Endothelial cell of umbilical vein (primary cell): ENCODE data around the gene PHLDB2. TPM values are rescaled to one million over a fixed set of nuclear protein-coding genes. Genes with fewer than 3 reads are reported as not detected.

Source experiments
- BruUV-seq: library from RNA; stranded (reverse); fragments of 400-500 nt; replicated peaks from 2 replicates; lab custom pipeline; 2021; lab: Mats Ljungman, UMichigan
- CTCF ChIA-PET: fragments of 300-600, 350-600 bp; sonication (Branson Sonifier 250); formaldehyde crosslinking; loops from one replicate; lab custom pipeline; 2021; ENCODE audit warnings: antibody characterized with exemption, inconsistent platforms; lab: Charles Lee
- POLR2A ChIA-PET: fragments of 300-600, 350-600 bp; sonication (Branson Sonifier 250); formaldehyde crosslinking; loops from one replicate; lab custom pipeline; 2021; ENCODE audit warnings: antibody characterized with exemption, inconsistent platforms; lab: Charles Lee
- DNase-seq: peaks from one replicate; pipeline ENCODE4 v3.0.0-alpha.2; 2011; ENCODE audit warnings: low read depth, low spot score
- FAIRE-seq: peaks from 2 replicates; lab custom pipeline; 2011; peaks lifted over from hg19 to GRCh38; lab: Jason Lieb, UNC
- H2AFZ ChIP-seq: 2 replicates; pipeline ENCODE4 v1.6.0; 2012; ENCODE audit warnings: low read depth, low read length, control low read depth, inconsistent platforms
- H3K27ac ChIP-seq: 2 replicates; pipeline ENCODE4 v1.5.1; 2011; ENCODE audit warnings: low read depth, mild to moderate bottlenecking, control low read depth, low read length, moderate library complexity; ENCODE audit not compliant: insufficient read depth
- H3K27me3 ChIP-seq, 2 experiments: 2 replicates each; pipeline versions ENCODE4 v1.6.0 to v1.6.1; 2011; ENCODE audit warnings: low read length in 2 of 2, mixed read lengths in 1 of 2; ENCODE audit not compliant: control insufficient read depth in 2 of 2, insufficient read depth in 2 of 2
- H3K36me3 ChIP-seq, 2 experiments: 2 replicates in 1 of 2; 3 replicates in 1 of 2; pipeline ENCODE4 v1.5.1; 2011; ENCODE audit warnings: low read length in 2 of 2, mild to moderate bottlenecking in 1 of 2, moderate library complexity in 1 of 2; ENCODE audit not compliant: control insufficient read depth in 2 of 2, insufficient read depth in 2 of 2; ENCODE audit errors: extremely low read depth in 1 of 2
- H3K4me1 ChIP-seq: 3 replicates; pipeline ENCODE4 v1.5.1; 2011; ENCODE audit warnings: mild to moderate bottlenecking, low read length; ENCODE audit not compliant: control insufficient read depth, insufficient read depth; ENCODE audit errors: extremely low read depth
- H3K4me2 ChIP-seq: 2 replicates; pipeline ENCODE4 v1.6.1; 2011; ENCODE audit warnings: low read length, control low read depth, mixed read lengths; ENCODE audit not compliant: insufficient read depth
- H3K4me3 ChIP-seq, 3 experiments: fragments of 200-600 bp in 1 of 3; sonication (generic), shearing (Covaris generic) in 1 of 3; replicated peaks in 1 of 3; 2 replicates each; pipeline ENCODE4 v1.5.1; 2011 to 2016; ENCODE audit warnings: control low read depth in 3 of 3, low read length in 3 of 3, mild to moderate bottlenecking in 2 of 3, inconsistent platforms in 1 of 3, low read depth in 1 of 3, moderate library complexity in 1 of 3; ENCODE audit not compliant: insufficient read depth in 1 of 3
- H3K79me2 ChIP-seq: 2 replicates; pipeline ENCODE4 v1.6.0; 2012; ENCODE audit warnings: low read length, inconsistent platforms; ENCODE audit not compliant: control insufficient read depth, insufficient read depth
- H3K9ac ChIP-seq: replicated peaks from 2 replicates; pipeline ENCODE3; 2011; ENCODE audit warnings: low read length, control low read depth; ENCODE audit not compliant: insufficient read depth; ENCODE audit errors: extremely low read depth
- H3K9me1 ChIP-seq: replicated peaks from 3 replicates; pipeline ENCODE4 v1.6.0; 2011; ENCODE audit warnings: mild to moderate bottlenecking, low read length; ENCODE audit not compliant: control insufficient read depth, insufficient read depth; ENCODE audit errors: extremely low read depth
- H3K9me3 ChIP-seq: replicated peaks from 2 replicates; pipeline ENCODE4 v1.5.1; 2012; ENCODE audit warnings: low read length, inconsistent platforms; ENCODE audit not compliant: control insufficient read depth, insufficient read depth
- H4K20me1 ChIP-seq: replicated peaks from 2 replicates; pipeline ENCODE3; 2011; ENCODE audit warnings: mild to moderate bottlenecking, low read length; ENCODE audit not compliant: control insufficient read depth, insufficient read depth; ENCODE audit errors: extremely low read depth
- CTCF ChIP-seq, 2 donors: IDR thresholded peaks; 1 replicate in 1 of 2; 2 replicates in 1 of 2; pipeline ENCODE4 v1.5.1; 2011; ENCODE audit warnings: low read length in 2 of 2, mild to moderate bottlenecking in 2 of 2, moderate library complexity in 2 of 2, control low read depth in 1 of 2, inconsistent platforms in 1 of 2, low read depth in 1 of 2; ENCODE audit not compliant: insufficient read depth in 1 of 2; ENCODE audit errors: extremely low read depth in 1 of 2
- EZH2 ChIP-seq: IDR thresholded peaks from 2 replicates; pipeline ENCODE4 v1.6.1; 2012; ENCODE audit warnings: borderline replicate concordance, low read depth, mild to moderate bottlenecking, moderate library complexity, low read length, inconsistent platforms; ENCODE audit not compliant: severe bottlenecking
- FOS ChIP-seq: IDR thresholded peaks from 2 replicates; pipeline ENCODE4 v1.6.1; 2011; ENCODE audit warnings: mild to moderate bottlenecking, low read length, moderate library complexity, borderline replicate concordance; ENCODE audit not compliant: insufficient read depth
- GATA2 ChIP-seq: IDR thresholded peaks from 2 replicates; pipeline ENCODE4 v1.7.0; 2011; ENCODE audit warnings: low read depth, mild to moderate bottlenecking, moderate library complexity, mixed read lengths, low read length; ENCODE audit not compliant: insufficient read length, insufficient read depth
- JUN ChIP-seq: IDR thresholded peaks from 2 replicates; pipeline ENCODE4 v1.6.1; 2011; ENCODE audit warnings: borderline replicate concordance, low read depth; ENCODE audit not compliant: insufficient read length, insufficient read depth
- MAX ChIP-seq: IDR thresholded peaks from 2 replicates; pipeline ENCODE4 v1.6.1; 2011; ENCODE audit not compliant: insufficient read depth, insufficient read length
- MYC ChIP-seq: IDR thresholded peaks from one replicate; pipeline ENCODE4 v1.6.1; 2011; ENCODE audit warnings: mild to moderate bottlenecking, low read depth, low read length
- POLR2A ChIP-seq: IDR thresholded peaks from 2 replicates; pipeline ENCODE4 v1.6.1; 2012; ENCODE audit warnings: low read depth, mild to moderate bottlenecking, control low read depth, low read length
- dilution Hi-C: fragments of 300-500 bp; cut with MboI; formaldehyde crosslinking; loops from one replicate; pipeline ENCODE4 v1.15.0; 2019; ENCODE audit warnings: low sequenced_read_pairs; ENCODE audit not compliant: extremely low pct_ligation_motif_present
- intact Hi-C: fragments of 100-400 bp; cut with micrococcal nuclease; formaldehyde crosslinking; loops from one replicate; pipeline ENCODE4 v1.10.0; 2022
- polyA plus RNA-seq, 4 experiments: library from polyadenylated mRNA; depleted of rRNA in 3 of 4; stranded (reverse) in 3 of 4; unstranded in 1 of 4; fragments of >200 nt; gene quantifications; 2 replicates each; pipeline versions ENCODE4 v1.2.1 to v1.2.3, GENCODE V29; 2011 to 2012; ENCODE audit warnings: missing spikeins in 1 of 4
- total RNA-seq: library from RNA; stranded (reverse); gene quantifications from 2 replicates; pipeline ENCODE4 v1.2.3, GENCODE V29; 2021

Gene PHLDB2
- total and polyA plus RNA-seq, 2 donors (not counting 3 experiments of a cell fraction or from before 2014, with no cell fraction given), result 22.4 to 104 TPM

- Histone ChIP-seq H3K36me3 (peaks cover 0 to 4% of the 10 kb centered on the region in 2 experiments), H2AFZ (no peak overlapping the region), H3K4me1 (peaks cover 36% of the 10 kb centered on the region), H3K27me3 (no peaks in the 10 kb centered on the region), H3K79me2 (peaks cover 5% of the 10 kb centered on the region), H3K4me3 (no peak overlapping the region), H3K4me2 (no peak overlapping the region), H3K27ac (no peak overlapping the region), H3K9me3 (no peaks in the 10 kb centered on the region), H4K20me1 (no peaks in the 10 kb centered on the region), H3K9me1 (no peaks in the 10 kb centered on the region), H3K9ac (no peak overlapping the region)
- dilution Hi-C loops (no loop called here), intact Hi-C loops (no loop called here)
- ChIA-PET CTCF (no interaction called here), POLR2A (no interaction called here)
- BruUV-seq, result no TSS peak
- TF ChIP-seq CTCF (IDR thresholded peaks at IDR 0.05; ENCODE audit: extremely low read depth in 1 of 2, insufficient read depth in 1 of 2, low read depth in 1 of 2, low read length in 2 of 2) (no peak), JUN (no peak), MYC (no peak), GATA2 (no peak), EZH2 (no peak), POLR2A (no peak), MAX (no peak), FOS (no peak)
- FAIRE-seq (no peak), DNase-seq (no peak)
Observed at GRCh38 chr3:111928613-111929012, 69.5 kb downstream of the PHLDB2 start.
